PC-3 (cell line): ENCODE data around the gene APOD. TPM values are rescaled to one million over a fixed set of nuclear protein-coding genes. Genes with fewer than 3 reads are reported as not detected.
A peak's percentile ranks its signal among the peaks of the same experiment; 100 is the strongest.

Experiments used
- ATAC-seq: fragments of 200-7000 bp; cut with Tn5 transposase; 2 replicates; pipeline ENCODE4 v1.9.1; 2020; ENCODE audit warnings: mild to moderate bottlenecking, moderate library complexity
- BruUV-seq: library from RNA; stranded (reverse); fragments of 400-500 nt; replicated peaks from 2 replicates; lab custom pipeline; 2021; lab: Mats Ljungman, UMichigan
- CTCF ChIA-PET: fragments of 300-600 bp; sonication (Branson Sonifier 250); formaldehyde crosslinking; loops from one replicate; lab custom pipeline; 2022; ENCODE audit warnings: antibody characterized with exemption; lab: Charles Lee
- POLR2A ChIA-PET: fragments of 300-600 bp; sonication (Branson Sonifier 250); formaldehyde crosslinking; loops from one replicate; lab custom pipeline; 2022; ENCODE audit warnings: antibody characterized with exemption; ENCODE audit not compliant: unreplicated experiment; lab: Charles Lee
- DNase-seq: peaks from one replicate; pipeline ENCODE4 v3.0.0-alpha.2; 2015
- H2AFZ ChIP-seq: fragments of 300-600 bp; sonication (generic); 2 replicates; pipeline ENCODE4 v1.6.0; 2016; ENCODE audit warnings: antibody characterized with exemption, low read length
- H3F3A ChIP-seq: fragments of 300-600 bp; sonication (generic); one replicate; pipeline ENCODE4 v1.6.0; 2017; ENCODE audit warnings: antibody characterized with exemption, low read length, control low read depth, mild to moderate bottlenecking; ENCODE audit not compliant: unreplicated experiment
- H3K27ac ChIP-seq: fragments of 300-600 bp; sonication (generic); 2 replicates; pipeline ENCODE4 v1.5.1; 2016; ENCODE audit warnings: mild to moderate bottlenecking, low read length
- H3K27me3 ChIP-seq: fragments of 300-600 bp; sonication (generic); 2 replicates; pipeline ENCODE4 v1.6.1; 2016; ENCODE audit warnings: low read length, mixed read lengths
- H3K36me3 ChIP-seq: fragments of 300-600 bp; sonication (generic); 2 replicates; pipeline ENCODE4 v1.6.1; 2016; ENCODE audit warnings: low read depth, mixed run types, low read length, mixed read lengths
- H3K4me1 ChIP-seq: fragments of 300-600 bp; sonication (generic); 2 replicates; pipeline ENCODE4 v1.5.1; 2016; ENCODE audit warnings: low read length; ENCODE audit not compliant: insufficient read depth
- H3K4me2 ChIP-seq: fragments of 300-600 bp; sonication (generic); 2 replicates; pipeline ENCODE4 v1.6.0; 2016; ENCODE audit warnings: low read length
- H3K4me3 ChIP-seq: fragments of 300-600 bp; sonication (generic); 2 replicates; pipeline ENCODE4 v1.5.1; 2016; ENCODE audit warnings: mild to moderate bottlenecking, low read length, mixed read lengths
- H3K79me2 ChIP-seq: fragments of 300-600 bp; sonication (generic); 2 replicates; pipeline ENCODE4 v1.6.1; 2017; ENCODE audit warnings: low read length, mixed read lengths
- H3K9ac ChIP-seq: fragments of 300-600 bp; sonication (generic); 2 replicates; pipeline ENCODE4 v1.6.0; 2016; ENCODE audit warnings: mild to moderate bottlenecking, low read length
- H3K9me2 ChIP-seq: fragments of 300-600 bp; sonication (generic); replicated peaks from 2 replicates; pipeline ENCODE4 v1.6.1; 2016; ENCODE audit warnings: mixed run types, low read length, mixed read lengths
- H3K9me3 ChIP-seq: fragments of 300-600 bp; sonication (generic); 2 replicates; pipeline ENCODE4 v1.6.1; 2016; ENCODE audit warnings: low read length, mixed read lengths
- H4K20me1 ChIP-seq: fragments of 300-600 bp; sonication (generic); 2 replicates; pipeline ENCODE4 v1.6.1; 2016; ENCODE audit warnings: low read length, mixed read lengths
- CTCF ChIP-seq: fragments of 300-600 bp; sonication (generic); conservative IDR thresholded peaks from 2 replicates; pipeline ENCODE4 v1.5.1; 2017; ENCODE audit warnings: antibody characterized with exemption, low read depth, mild to moderate bottlenecking, low read length
- EZH2phosphoT487 ChIP-seq: fragments of 300-600 bp; sonication (generic); IDR thresholded peaks from 2 replicates; pipeline ENCODE4 v1.6.1; 2018; ENCODE audit warnings: mild to moderate bottlenecking, antibody characterized with exemption, low read length, borderline replicate concordance
- intact Hi-C: fragments of 100-400 bp; cut with micrococcal nuclease; formaldehyde crosslinking; loops from 2 replicates; pipeline ENCODE4 v1.9.0; 2023
- total RNA-seq: library from RNA; depleted of rRNA; stranded (reverse); fragments of >200 nt; gene quantifications from 2 replicates; pipeline ENCODE4 v1.2.3, GENCODE V29; 2014; rRNA removed

APOD gene
- total RNA-seq, 1 experiment from 2014 or later: not detected

- H3K27me3 ChIP-seq: no peaks in the 10 kb centered on the region
- H3K4me3 ChIP-seq: no peak overlapping the region
- ChIA-PET POLR2A (no interaction called here), CTCF (interaction anchor here (0.6 to 1.5 kb wide), 2 partner anchors 20 to 252 kb away, joined by 3 to 14 read pairs; partner anchors contain the start of gene XXYLT1)
- peak; percentile 57 for DNase-seq
- H2AFZ ChIP-seq: no peak overlapping the region
- H3K79me2 ChIP-seq: no peaks in the 10 kb centered on the region
- no peak overlapping the region for H3K9ac ChIP-seq
- peaks cover 9% of the 10 kb centered on the region; the same call in 1 of the 2 replicates for H3K36me3 ChIP-seq
- H3K4me2 ChIP-seq: no peak overlapping the region
- no TSS peak for BruUV-seq
- no peaks in the 10 kb centered on the region for H3K9me2 ChIP-seq
- intact Hi-C loops: loop anchor here (1.0 to 10.0 kb wide), 3 partner anchors 80 to 838 kb away; partner anchors contain the start of genes ACAP2, FAM43A and XXYLT1
- no peak for ATAC-seq
- TF ChIP-seq EZH2phosphoT487: no peak
- TF ChIP-seq CTCF: peak; percentile 91
- no peaks in the 10 kb centered on the region for H3K9me3 ChIP-seq
- no peaks in the 10 kb centered on the region for H3F3A ChIP-seq
- H3K27ac ChIP-seq: no peak overlapping the region
- peaks cover 23% of the 10 kb centered on the region for H3K4me1 ChIP-seq
- no peaks in the 10 kb centered on the region for H4K20me1 ChIP-seq
These were observed 61.3 kb downstream of the APOD start for GRCh38 chr3:195522254-195523023.

Other genes starting within 250 kb of the APOD start
- 27.0 and 33.5 TPM in 2 replicates for gene ACAP2, start 140.9 kb downstream of the APOD start, total RNA-seq
- gene PPP1R2, start 40.6 kb downstream of the APOD start, total RNA-seq: 132 and 150 TPM in 2 replicates
- 0.69 and 2.2 TPM in 2 replicates for gene MUC20, start 137.0 kb upstream of the APOD start, total RNA-seq
- gene MUC4, start 228.0 kb upstream of the APOD start, total RNA-seq: not detected in 2 replicates